K562 (cell line): ENCODE data around the gene BCKDK. TPM values are rescaled to one million over a fixed set of nuclear protein-coding genes. Genes with fewer than 3 reads are reported as not detected.

Source experiments
- ATAC-seq: fragments of 200-7000 bp; cut with Tn5 transposase; 3 replicates; pipeline ENCODE4 v1.9.1; 2020; ENCODE audit warnings: moderate library complexity
- BruUV-seq: library from RNA; stranded (reverse); fragments of 400-500 nt; replicated peaks from 2 replicates; lab custom pipeline; 2021; lab: Mats Ljungman, UMichigan
- CTCF ChIA-PET: fragments of 300-600 bp; formaldehyde crosslinking; extraction: SDS; loops from one replicate; lab custom pipeline; 2021; ENCODE audit warnings: low intra/inter-chr PET ratio; lab: Yijun Ruan, JAX
- POLR2A ChIA-PET: fragments of 300-600, 350-650 bp; sonication (Branson Sonifier 250); formaldehyde crosslinking; extraction: SDS; loops from one replicate; lab custom pipeline; 2021; ENCODE audit warnings: antibody characterized with exemption, inconsistent platforms; lab: Yijun Ruan, JAX
- DNase-seq, 4 experiments: peaks; one replicate each; pipeline versions ENCODE4 v3.0.0 to v3.0.0-alpha.2; 2011 to 2018; ENCODE audit warnings: low spot score in 3 of 4, mixed read lengths in 3 of 4; ENCODE audit errors: extremely low read depth in 1 of 4
- FAIRE-seq: peaks from 2 replicates; lab custom pipeline; 2011; peaks lifted over from hg19 to GRCh38; lab: Jason Lieb, UNC
- H2AFZ ChIP-seq: 2 replicates; pipeline ENCODE4 v1.6.0; 2011; ENCODE audit warnings: low read depth, low read length, control low read depth, inconsistent platforms
- H3K27ac ChIP-seq: fragments of 200-600 bp; 3 replicates; pipeline ENCODE4 v1.8.0; 2011; ENCODE audit warnings: low read depth, mild to moderate bottlenecking, control low read depth, inconsistent platforms, low read length, moderate library complexity, mixed read lengths; ENCODE audit errors: extremely low read depth
- H3K27me3 ChIP-seq, 2 experiments: fragments of 300-600 bp in 1 of 2; 2 replicates in 1 of 2; 3 replicates in 1 of 2; pipeline versions ENCODE4 v1.6.0 to v1.8.0; 2011; ENCODE audit warnings: inconsistent platforms in 2 of 2, low read length in 2 of 2, mild to moderate bottlenecking in 1 of 2, mixed read lengths in 1 of 2, moderate library complexity in 1 of 2; ENCODE audit not compliant: control insufficient read depth in 2 of 2, insufficient read depth in 2 of 2
- H3K36me3 ChIP-seq: fragments of 300-600 bp; 3 replicates; pipeline ENCODE4 v1.8.0; 2011; ENCODE audit warnings: mild to moderate bottlenecking, low read length, inconsistent platforms; ENCODE audit not compliant: control insufficient read depth, insufficient read depth
- H3K4me1 ChIP-seq, 2 experiments: fragments of 200-600 bp in 1 of 2; replicated peaks in 1 of 2; 2 replicates in 1 of 2; 3 replicates in 1 of 2; pipeline versions ENCODE4 v1.5.1 to v1.8.0; 2011; ENCODE audit warnings: inconsistent platforms in 2 of 2, low read length in 2 of 2, mild to moderate bottlenecking in 1 of 2, mixed read lengths in 1 of 2, moderate library complexity in 1 of 2; ENCODE audit not compliant: control insufficient read depth in 2 of 2, insufficient read depth in 2 of 2
- H3K4me2 ChIP-seq: 2 replicates; pipeline ENCODE4 v1.6.1; 2011; ENCODE audit warnings: low read length, control low read depth, inconsistent platforms, mixed read lengths; ENCODE audit not compliant: insufficient read depth
- H3K4me3 ChIP-seq: fragments of 200-600 bp; sonication (generic), shearing (Covaris generic); 2 replicates; pipeline ENCODE4 v1.5.1; 2016; ENCODE audit warnings: control low read depth, inconsistent platforms
- H3K79me2 ChIP-seq: fragments of 200-600 bp; 3 replicates; pipeline ENCODE4 v1.8.0; 2011; ENCODE audit warnings: low read length, inconsistent platforms; ENCODE audit not compliant: control insufficient read depth, insufficient read depth
- H3K9ac ChIP-seq, 2 experiments: 2 replicates each; pipeline versions ENCODE4 v1.6.0 to v1.6.1; 2011; ENCODE audit warnings: low read depth in 2 of 2, low read length in 2 of 2, control low read depth in 1 of 2, inconsistent platforms in 1 of 2, mild to moderate bottlenecking in 1 of 2, mixed read lengths in 1 of 2; ENCODE audit not compliant: insufficient read depth in 1 of 2
- H3K9me1 ChIP-seq: one replicate; pipeline ENCODE4 v1.6.0; 2011; ENCODE audit warnings: inconsistent platforms, mild to moderate bottlenecking, low read length, moderate library complexity; ENCODE audit not compliant: control insufficient read depth, insufficient read depth
- H3K9me3 ChIP-seq: replicated peaks from 2 replicates; pipeline ENCODE4 v1.5.1; 2011; ENCODE audit warnings: low read depth, low read length, inconsistent platforms; ENCODE audit not compliant: control insufficient read depth, insufficient read depth
- H4K20me1 ChIP-seq: replicated peaks from 2 replicates; pipeline ENCODE4 v1.6.1; 2011; ENCODE audit warnings: low read length, inconsistent platforms, mixed read lengths; ENCODE audit not compliant: control insufficient read depth, insufficient read depth
- CBFB ChIP-seq: sonication (generic); formaldehyde crosslinking; IDR thresholded peaks from 2 replicates; pipeline ENCODE4 v1.4.0; 2020; ENCODE audit warnings: mild to moderate bottlenecking, missing genetic modification reagents
- CTBP1 ChIP-seq: fragments of 450-650 bp; IDR thresholded peaks from 2 replicates; pipeline ENCODE4 v1.6.1; 2016; ENCODE audit warnings: borderline replicate concordance
- DMBX1 ChIP-seq: fragments of 250-450 bp; sonication (Bioruptor Pico); IDR thresholded peaks from 2 replicates; pipeline ENCODE4 v1.8.0; 2022; ENCODE audit warnings: inconsistent platforms, mild to moderate bottlenecking, moderate library complexity, borderline replicate concordance
- ELF1 ChIP-seq: fragments of 200-800 bp; sonication (Bioruptor generic); IDR thresholded peaks from 2 replicates; pipeline ENCODE4 v1.6.1; 2016; ENCODE audit warnings: missing genetic modification characterization, missing compliant biosample characterization
- MYC ChIP-seq, 2 experiments: fragments of 250-450 bp in 1 of 2; sonication (Bioruptor Pico) in 1 of 2; IDR thresholded peaks; 2 replicates each; pipeline versions ENCODE4 v1.5.1 to v1.6.1; 2012 to 2021; ENCODE audit warnings: low read depth in 2 of 2, borderline replicate concordance in 1 of 2, improper control_type of control experiment in 1 of 2, low read length in 1 of 2, mild to moderate bottlenecking in 1 of 2, moderate library complexity in 1 of 2
- RBM14 ChIP-seq: fragments of 200-400 bp; formaldehyde crosslinking; IDR thresholded peaks from 2 replicates; pipeline ENCODE4 v1.6.1; 2018; ENCODE audit warnings: low read depth, mild to moderate bottlenecking, low read length, moderate library complexity, borderline replicate concordance; ENCODE audit not compliant: insufficient read depth
- SIN3A ChIP-seq, 2 experiments: fragments of 150-350 bp in 1 of 2; IDR thresholded peaks; 2 replicates each; pipeline ENCODE4 v1.6.1; 2011 to 2016; ENCODE audit warnings: borderline replicate concordance in 2 of 2, low read depth in 2 of 2, low read length in 2 of 2, mild to moderate bottlenecking in 2 of 2, moderate library complexity in 2 of 2; ENCODE audit not compliant: control insufficient read depth in 1 of 2
- ZC3H11A ChIP-seq: IDR thresholded peaks from 2 replicates; pipeline ENCODE4 v1.6.1; 2012; ENCODE audit warnings: low read depth, low read length, improper control_type of control experiment
- ZNF217 ChIP-seq: sonication (generic); formaldehyde crosslinking; IDR thresholded peaks from 2 replicates; pipeline ENCODE4 v1.8.0; 2022; ENCODE audit warnings: mild to moderate bottlenecking, missing genetic modification reagents
- ZNF707 ChIP-seq: fragments of 250-450 bp; sonication (Bioruptor Pico); conservative IDR thresholded peaks from 2 replicates; pipeline ENCODE4 v1.8.0; 2022; ENCODE audit warnings: inconsistent platforms, mild to moderate bottlenecking, moderate library complexity
- WGBS: fragments of 100-300 bp; shearing (Covaris generic); methylation state at CpG from one replicate; pipeline ENCODE4 v1.1.6; 2016; ENCODE audit warnings: low coverage, mixed read lengths; ENCODE audit not compliant: insufficient coverage; ENCODE audit errors: missing lambda C conversion rate; 5-methylcytosine and 5-hydroxymethylcytosine counted together
- in situ Hi-C: fragments of 300-500 bp; cut with MboI; formaldehyde crosslinking; loops from 4 replicates; pipeline ENCODE4 v1.15.0; 2018; ENCODE audit warnings: inconsistent platforms, mixed read lengths
- intact Hi-C: fragments of 100-400 bp; cut with micrococcal nuclease; formaldehyde crosslinking; loops from 2 replicates; pipeline ENCODE4 v1.14.2; 2022
- polyA plus RNA-seq, 8 experiments: library from polyadenylated mRNA; depleted of rRNA in 4 of 8; stranded (reverse) in 5 of 8; unstranded in 3 of 8; fragments of >200 nt; fragmentation: Nextera tagmentation in 2 of 8; fragmentation: Illumina TruSeq in 1 of 8; extraction: Ambion mirVana in 2 of 8; extraction: Trizol in 1 of 8; gene quantifications; 2 replicates each; pipeline versions ENCODE4 v1.2.1 to v1.2.3, GENCODE V29; 2011 to 2014; ENCODE audit warnings: inconsistent platforms in 1 of 8, missing spikeins in 1 of 8
- total RNA-seq, 7 experiments: library from RNA; depleted of rRNA in 6 of 7; stranded (reverse); fragments of >200 nt in 6 of 7; fragmentation: Illumina TruSeq in 2 of 7; extraction: Trizol in 2 of 7; gene quantifications; 2 replicates each; pipeline versions ENCODE4 v1.2.1 to v1.2.3, GENCODE V29; 2011 to 2021; ENCODE audit warnings: low replicate concordance in 1 of 7
- TF ChIP-seq, protein P1 (sequence below): sonication (generic); formaldehyde crosslinking; IDR thresholded peaks from 2 replicates; pipeline ENCODE4 v1.8.1; 2023; ENCODE audit warnings: mild to moderate bottlenecking, missing genetic modification reagents
- TF ChIP-seq, protein P2 (sequence below): sonication (generic); formaldehyde crosslinking; IDR thresholded peaks from 2 replicates; pipeline ENCODE4 v1.9.0; 2022; ENCODE audit warnings: mild to moderate bottlenecking, missing genetic modification reagents

The BCKDK gene
- total and polyA plus RNA-seq, 9 of the 15 experiments (the other 6 are each of a cell fraction or from before 2014, with no cell fraction given), result 0.58 to 34.8 (median 13.1) TPM

DNA sequence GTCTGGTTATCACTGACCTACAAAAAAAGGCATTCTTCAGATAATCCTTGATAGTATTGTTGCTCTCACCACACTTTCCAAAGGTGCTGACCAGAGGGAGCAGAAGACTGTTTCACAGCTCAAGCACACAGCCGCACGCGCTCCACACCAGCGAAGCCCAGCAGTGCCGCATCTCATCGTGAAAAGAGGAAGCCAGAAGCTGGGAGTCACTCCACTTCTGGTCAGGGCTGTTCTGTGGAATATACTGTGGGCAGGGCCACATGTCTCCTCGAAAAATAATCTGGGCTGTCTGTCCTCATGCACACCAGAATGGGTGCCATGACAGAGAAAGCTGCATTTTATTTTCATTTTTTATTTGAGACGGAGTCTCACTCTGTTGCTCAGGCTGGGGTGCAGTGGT is 49.0 kb downstream of the BCKDK start:
- BruUV-seq, result no TSS peak
- peaks cover 0 to 7% of the 10 kb centered on the region in 2 experiments; a peak in 3 of 5 replicates for H3K4me1 ChIP-seq
- TF ChIP-seq ZNF707 (CRISPR knock-in tag) (no peak), ZC3H11A (no peak), RBM14 (no peak), CBFB (CRISPR knock-in tag) (no peak), CTBP1 (peak; percentile 29; the same call in 1 of the 2 replicates), MYC (IDR thresholded peaks at IDR 0.05; ENCODE audit: low read depth, low read length) (peak; percentile 49; the same call in 1 of the 2 replicates), MYC (CRISPR knock-in tag; IDR thresholded peaks at IDR 0.05; ENCODE audit: borderline replicate concordance, low read depth) (no peak), ELF1 (tag) (no peak), SIN3A (IDR thresholded peaks at IDR 0.05; ENCODE audit: borderline replicate concordance in 2 of 2, control insufficient read depth in 1 of 2, low read depth in 2 of 2, low read length in 2 of 2) (no peak), ZNF217 (CRISPR knock-in tag) (no peak), DMBX1 (CRISPR knock-in tag) (no peak)
- TF ChIP-seq, protein P1, sequence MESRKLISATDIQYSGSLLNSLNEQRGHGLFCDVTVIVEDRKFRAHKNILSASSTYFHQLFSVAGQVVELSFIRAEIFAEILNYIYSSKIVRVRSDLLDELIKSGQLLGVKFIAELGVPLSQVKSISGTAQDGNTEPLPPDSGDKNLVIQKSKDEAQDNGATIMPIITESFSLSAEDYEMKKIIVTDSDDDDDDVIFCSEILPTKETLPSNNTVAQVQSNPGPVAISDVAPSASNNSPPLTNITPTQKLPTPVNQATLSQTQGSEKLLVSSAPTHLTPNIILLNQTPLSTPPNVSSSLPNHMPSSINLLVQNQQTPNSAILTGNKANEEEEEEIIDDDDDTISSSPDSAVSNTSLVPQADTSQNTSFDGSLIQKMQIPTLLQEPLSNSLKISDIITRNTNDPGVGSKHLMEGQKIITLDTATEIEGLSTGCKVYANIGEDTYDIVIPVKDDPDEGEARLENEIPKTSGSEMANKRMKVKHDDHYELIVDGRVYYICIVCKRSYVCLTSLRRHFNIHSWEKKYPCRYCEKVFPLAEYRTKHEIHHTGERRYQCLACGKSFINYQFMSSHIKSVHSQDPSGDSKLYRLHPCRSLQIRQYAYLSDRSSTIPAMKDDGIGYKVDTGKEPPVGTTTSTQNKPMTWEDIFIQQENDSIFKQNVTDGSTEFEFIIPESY, result peak; percentile 45; the same call in 1 of the 2 replicates
- TF ChIP-seq, protein P2, sequence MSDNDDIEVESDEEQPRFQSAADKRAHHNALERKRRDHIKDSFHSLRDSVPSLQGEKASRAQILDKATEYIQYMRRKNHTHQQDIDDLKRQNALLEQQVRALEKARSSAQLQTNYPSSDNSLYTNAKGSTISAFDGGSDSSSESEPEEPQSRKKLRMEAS (CRISPR knock-in tag), result peak; percentile 80

More for the DNA sequence above, 49.0 kb downstream of the BCKDK start:
- in situ Hi-C loops (no loop called here), intact Hi-C loops (no loop called here)
- Histone ChIP-seq H3K9me3 (no peaks in the 10 kb centered on the region), H3K27ac (no peak overlapping the region), H3K4me2 (peak overlapping the region; percentile 51; the same call in 1 of the 2 replicates), H3K9ac (peak overlapping the region; percentile 8 to 46; a peak in 2 of 4 replicates), H3K79me2 (no peaks in the 10 kb centered on the region), H3K4me3 (no peak overlapping the region), H3K27me3 (no peaks in the 10 kb centered on the region), H3K36me3 (no peaks in the 10 kb centered on the region), H4K20me1 (no peaks in the 10 kb centered on the region), H2AFZ (peak overlapping the region; percentile 60), H3K9me1 (no peaks in the 10 kb centered on the region)
- ATAC-seq, result peak; percentile 93
- 7% methylated on average over 8 of the region's 8 CpGs for WGBS
- POLR2A ChIA-PET, result interaction anchor here (0.9 to 3.6 kb wide), 6 partner anchors 14 to 134 kb away, joined by 3 to 37 read pairs (median 4); partner anchors contain the start of gene FUS
- CTCF ChIA-PET, result interaction anchor here (1.0 kb wide), 1 partner anchor 204 kb away, joined by 5 read pairs; no protein-coding TSS in a partner anchor
- peak; percentile 86 for FAIRE-seq
- peak in 2 of 4 experiments; percentile 42 to 64 for DNase-seq
